HCT116 (cell line): ENCODE measurements around the gene RNF130. TPM values are rescaled to one million over a fixed set of nuclear protein-coding genes. Genes with fewer than 3 reads are reported as not detected.

Source experiments
- ATAC-seq: fragments of 200-7000 bp; cut with Tn5 transposase; 2 replicates; pipeline ENCODE4 v1.9.1; 2020; ENCODE audit warnings: mild to moderate bottlenecking, moderate library complexity
- BruUV-seq: library from RNA; stranded (reverse); fragments of 400-500 nt; replicated peaks from 2 replicates; lab custom pipeline; 2021; lab: Mats Ljungman, UMichigan
- CTCF ChIA-PET: fragments of 300-600 bp; sonication (Branson Sonifier 250); formaldehyde crosslinking; loops from one replicate; lab custom pipeline; 2021; ENCODE audit warnings: antibody characterized with exemption; lab: Charles Lee
- POLR2A ChIA-PET: fragments of 300-600, 350-600 bp; sonication (Branson Sonifier 250); formaldehyde crosslinking; loops from one replicate; lab custom pipeline; 2021; ENCODE audit warnings: antibody characterized with exemption; lab: Charles Lee
- RAD21 ChIA-PET, 2 experiments: fragments of 300-600 bp; sonication (Branson Sonifier 250); formaldehyde crosslinking; loops; one replicate each; lab custom pipeline; 2023; ENCODE audit warnings: low total read pairs in 2 of 2; ENCODE audit not compliant: uncharacterized antibody in 2 of 2, unreplicated experiment in 2 of 2, low non-redundant PET in 1 of 2; lab: Charles Lee
- DNase-seq: peaks from one replicate; pipeline ENCODE4 v3.0.0-alpha.2; 2010; ENCODE audit warnings: low read depth, low spot score
- H2AFZ ChIP-seq: fragments of 200-600 bp; shearing (Covaris generic), sonication (generic); 2 replicates; pipeline ENCODE4 v1.6.1; 2017; ENCODE audit warnings: low read depth, mixed run types, mixed read lengths, antibody characterized with exemption, low read length; ENCODE audit not compliant: poor library complexity, severe bottlenecking
- H3K27ac ChIP-seq: 2 replicates; pipeline ENCODE4 v1.5.1; 2012; ENCODE audit warnings: low read depth, low read length
- H3K27me3 ChIP-seq: fragments of 200-600 bp; sonication (generic); 2 replicates; pipeline ENCODE4 v1.6.1; 2016; ENCODE audit warnings: mixed run types, low read length, mixed read lengths; ENCODE audit not compliant: insufficient read depth
- H3K36me3 ChIP-seq, 2 experiments: fragments of 200-500 bp in 1 of 2; fragments of 200-600 bp in 1 of 2; sonication (Bioruptor generic) in 1 of 2; sonication (generic) in 1 of 2; 2 replicates each; pipeline versions ENCODE4 v1.5.1 to v1.6.1; 2014 to 2016; ENCODE audit warnings: low read length in 2 of 2, inconsistent platforms in 1 of 2, mixed read lengths in 1 of 2, mixed run types in 1 of 2; ENCODE audit not compliant: insufficient read depth in 2 of 2, control insufficient read depth in 1 of 2
- H3K4me1 ChIP-seq, 2 experiments: fragments of 200-600 bp in 1 of 2; sonication (generic) in 1 of 2; 2 replicates each; pipeline versions ENCODE4 v1.5.1 to v1.6.1; 2012 to 2017; ENCODE audit warnings: low read length in 2 of 2, inconsistent platforms in 1 of 2, mild to moderate bottlenecking in 1 of 2, mixed read lengths in 1 of 2, mixed run types in 1 of 2, moderate library complexity in 1 of 2; ENCODE audit not compliant: insufficient read depth in 2 of 2, control insufficient read depth in 1 of 2
- H3K4me2 ChIP-seq: fragments of 200-600 bp; sonication (generic); 2 replicates; pipeline ENCODE4 v1.6.1; 2017; ENCODE audit warnings: mixed run types, low read length, mixed read lengths
- H3K4me3 ChIP-seq, 2 experiments: fragments of 200-600 bp in 1 of 2; sonication (generic) in 1 of 2; replicated peaks in 1 of 2; 2 replicates each; pipeline ENCODE4 v1.5.1; 2011 to 2016; ENCODE audit warnings: low read length in 2 of 2, control low read depth in 1 of 2, low read depth in 1 of 2, mild to moderate bottlenecking in 1 of 2, mixed read lengths in 1 of 2, mixed run types in 1 of 2
- H3K79me2 ChIP-seq: fragments of 200-600 bp; sonication (generic); 2 replicates; pipeline ENCODE4 v1.6.1; 2017; ENCODE audit warnings: mild to moderate bottlenecking, mixed run types, low read length, moderate library complexity, mixed read lengths; ENCODE audit not compliant: insufficient read depth
- H3K9ac ChIP-seq: fragments of 200-600 bp; sonication (generic); 2 replicates; pipeline ENCODE4 v1.6.1; 2016; ENCODE audit warnings: low read length, mixed read lengths
- H3K9me2 ChIP-seq: fragments of 200-600 bp; sonication (generic), shearing (Covaris generic); 2 replicates; pipeline ENCODE4 v1.6.1; 2017; ENCODE audit warnings: mixed run types, mild to moderate bottlenecking, moderate library complexity; ENCODE audit not compliant: insufficient read depth
- H3K9me3 ChIP-seq, 2 experiments: fragments of 200-500 bp in 1 of 2; fragments of 200-600 bp in 1 of 2; sonication (Bioruptor generic) in 1 of 2; sonication (generic) in 1 of 2; 2 replicates each; pipeline ENCODE4 v1.6.1; 2014 to 2017; ENCODE audit warnings: low read length in 2 of 2, mixed read lengths in 2 of 2, inconsistent platforms in 1 of 2, low read depth in 1 of 2, mild to moderate bottlenecking in 1 of 2, mixed run types in 1 of 2, moderate library complexity in 1 of 2; ENCODE audit not compliant: control insufficient read depth in 1 of 2, insufficient read depth in 1 of 2
- H4K20me1 ChIP-seq: fragments of 200-600 bp; sonication (generic), shearing (Covaris generic); 2 replicates; pipeline ENCODE4 v1.6.1; 2017; ENCODE audit warnings: mixed run types, mild to moderate bottlenecking, moderate library complexity; ENCODE audit not compliant: insufficient read depth
- CEBPB ChIP-seq: IDR thresholded peaks from 2 replicates; pipeline ENCODE4 v1.6.1; 2012; ENCODE audit warnings: low read depth
- EGR1 ChIP-seq: IDR thresholded peaks from 2 replicates; pipeline ENCODE4 v1.6.1; 2012; ENCODE audit warnings: low read depth
- ELF1 ChIP-seq: IDR thresholded peaks from 2 replicates; pipeline ENCODE4 v1.6.1; 2012; ENCODE audit warnings: low read depth, borderline replicate concordance
- EZH2 ChIP-seq: fragments of 200-600 bp; sonication (generic); IDR thresholded peaks from 2 replicates; pipeline ENCODE4 v1.6.1; 2017; ENCODE audit warnings: antibody characterized with exemption, mixed run types
- EZH2phosphoT487 ChIP-seq: fragments of 200-600 bp; IDR thresholded peaks from 2 replicates; pipeline ENCODE4 v1.6.1; 2018; ENCODE audit warnings: antibody characterized with exemption, borderline replicate concordance
- FOSL1 ChIP-seq: IDR thresholded peaks from 2 replicates; pipeline ENCODE4 v1.6.1; 2012; ENCODE audit warnings: low read depth
- JUND ChIP-seq: IDR thresholded peaks from 2 replicates; pipeline ENCODE4 v1.6.1; 2012
- MAX ChIP-seq: IDR thresholded peaks from 2 replicates; pipeline ENCODE4 v1.6.1; 2012
- POLR2A ChIP-seq: IDR thresholded peaks from 2 replicates; pipeline ENCODE4 v1.7.0; 2011; ENCODE audit warnings: borderline replicate concordance; ENCODE audit not compliant: insufficient read depth, insufficient read length; ENCODE audit errors: extremely low read depth
- REST ChIP-seq: IDR thresholded peaks from 2 replicates; pipeline ENCODE4 v1.6.1; 2012; ENCODE audit warnings: low read depth
- SIN3A ChIP-seq: IDR thresholded peaks from 2 replicates; pipeline ENCODE4 v1.6.1; 2012; ENCODE audit warnings: low read depth
- SP1 ChIP-seq: IDR thresholded peaks from 2 replicates; pipeline ENCODE4 v1.6.1; 2012; ENCODE audit warnings: low read depth
- SRF ChIP-seq: IDR thresholded peaks from 2 replicates; pipeline ENCODE4 v1.6.1; 2012; ENCODE audit warnings: low read depth
- TCF7L2 ChIP-seq: IDR thresholded peaks from 2 replicates; pipeline ENCODE4 v1.7.0; 2011; ENCODE audit warnings: borderline replicate concordance, inconsistent platforms; ENCODE audit not compliant: insufficient read depth, insufficient read length; ENCODE audit errors: extremely low read depth
- YY1 ChIP-seq: IDR thresholded peaks from 2 replicates; pipeline ENCODE4 v1.6.1; 2011; ENCODE audit warnings: low read length, low read depth, moderate library complexity, mild to moderate bottlenecking; ENCODE audit not compliant: insufficient replicate concordance; ENCODE audit errors: extremely low read depth
- ZFX ChIP-seq: fragments of 450-650 bp; IDR thresholded peaks from 2 replicates; pipeline ENCODE4 v1.6.1; 2017
- ZNF274 ChIP-seq: fragments of 200-500 bp; sonication (Bioruptor generic); IDR thresholded peaks from 2 replicates; pipeline ENCODE4 v1.6.1; 2014; ENCODE audit warnings: mild to moderate bottlenecking, low read depth, low read length, inconsistent platforms
- intact Hi-C: fragments of 100-400 bp; cut with micrococcal nuclease; formaldehyde crosslinking; loops from 2 replicates; pipeline ENCODE4 v1.10.0; 2022
- total RNA-seq: library from RNA; stranded (reverse); gene quantifications from one replicate; pipeline ENCODE4 v1.2.1, GENCODE V29; 2021; ENCODE audit not compliant: unreplicated experiment
- TF ChIP-seq, protein P1 (sequence below), 3 experiments: fragments of 200-600 bp in 1 of 3; sonication (generic) in 1 of 3; IDR thresholded peaks in 2 of 3; conservative IDR thresholded peaks in 1 of 3; 2 replicates each; pipeline ENCODE4 v1.5.1; 2012 to 2017; ENCODE audit warnings: low read depth in 2 of 3, low read length in 2 of 3, antibody characterized with exemption in 1 of 3, borderline replicate concordance in 1 of 3, control low read depth in 1 of 3, mild to moderate bottlenecking in 1 of 3, mixed read lengths in 1 of 3, mixed run types in 1 of 3, moderate library complexity in 1 of 3; ENCODE audit not compliant: insufficient read depth in 1 of 3
- TF ChIP-seq, protein P2 (sequence below): IDR thresholded peaks from 2 replicates; pipeline ENCODE4 v1.6.1; 2011; ENCODE audit warnings: mild to moderate bottlenecking, low read length, moderate library complexity; ENCODE audit not compliant: insufficient replicate concordance; ENCODE audit errors: extremely low read depth

Gene RNF130
- total RNA-seq, 1 experiment from 2014 or later, result 34.9 TPM

DNA sequence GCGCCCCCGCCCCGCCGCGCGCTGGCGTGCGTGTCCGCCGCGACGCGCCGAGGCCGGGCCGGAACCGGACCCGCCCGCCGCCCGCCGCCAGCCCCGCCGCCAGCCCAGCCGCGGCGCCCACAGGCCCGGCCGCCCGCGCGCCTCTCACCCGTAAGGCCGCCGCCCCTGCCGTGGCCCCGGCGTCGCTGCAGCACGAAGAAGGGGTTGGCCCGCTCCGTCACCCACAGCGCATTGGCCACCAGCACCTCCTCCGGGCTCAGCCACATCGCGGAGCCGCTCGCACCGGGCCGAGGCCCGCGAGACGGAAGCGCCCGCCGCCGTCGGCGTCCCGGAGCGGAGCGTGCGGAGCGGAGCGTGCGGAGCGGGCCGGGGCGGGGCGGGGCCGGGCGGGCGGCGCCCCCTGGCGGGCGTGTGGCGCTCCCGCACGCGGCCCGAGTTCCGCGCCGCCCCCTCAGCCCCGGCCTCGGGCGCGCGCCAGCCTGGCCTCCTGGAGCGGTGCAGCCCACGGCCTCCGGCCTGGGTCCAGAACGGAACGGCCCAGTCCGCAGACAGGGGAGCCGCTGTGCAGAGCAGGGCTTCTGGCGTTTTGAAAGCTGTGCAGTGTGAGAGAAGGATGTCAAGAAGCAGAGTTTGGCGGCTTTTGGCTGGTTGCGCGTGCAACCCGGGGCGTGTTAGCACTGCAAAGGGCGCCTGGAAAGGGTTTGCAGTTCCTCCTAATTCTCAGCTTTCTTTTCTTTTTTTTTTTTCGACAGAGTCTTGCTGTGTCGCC is 163.8 kb downstream of the RNF130 start, which contains the start of gene TBC1D9B:
TSS of gene TBC1D9B (minus strand) at position 342 of the 769 bp plus-strand sequence. CDS start at position 266, 76 bp downstream.
- ChIA-PET CTCF (interaction anchor here (1.5 to 1.9 kb wide), 2 partner anchors 106 kb away, joined by 4 to 5 read pairs; no protein-coding TSS in a partner anchor), POLR2A (no interaction called here), RAD21 (no interaction called here)
- H3K9me3 ChIP-seq, result no peaks in the 10 kb centered on the region
- intact Hi-C loops, result loop anchor here (2.0 to 10.0 kb wide), 3 partner anchors 105 to 177 kb away; no protein-coding TSS in a partner anchor
- H3K36me3 ChIP-seq, result peaks cover 6 to 19% of the 10 kb centered on the region in 2 experiments
- peak within 1 kb of the TSS; percentile 99 for H3K4me2 ChIP-seq
- H3K79me2 ChIP-seq, result peaks cover 32% of the 10 kb centered on the region
- DNase-seq (no peak), ATAC-seq (peak; percentile 91)
- no TSS peak for BruUV-seq
- peak within 1 kb of the TSS; percentile 70 to 90 for H3K4me3 ChIP-seq
- H3K27me3 ChIP-seq, result no peaks in the 10 kb centered on the region
- no peaks in the 10 kb centered on the region for H4K20me1 ChIP-seq
- H3K9me2 ChIP-seq, result no peaks in the 10 kb centered on the region
- peak within 1 kb of the TSS; percentile 80 for H3K9ac ChIP-seq
- H2AFZ ChIP-seq, result no peak within 1 kb of the TSS
- H3K4me1 ChIP-seq, result peaks cover 6 to 18% of the 10 kb centered on the region in 2 experiments; a peak in 3 of 4 replicates
- peak within 1 kb of the TSS; percentile 77 for H3K27ac ChIP-seq
- peak; percentile 81 for TF ChIP-seq POLR2A
- peak; percentile 82 for TF ChIP-seq ZFX
- TF ChIP-seq REST, result no peak
- no peak for TF ChIP-seq EZH2
- TF ChIP-seq EZH2phosphoT487, result no peak
- TF ChIP-seq JUND, result no peak
- TF ChIP-seq ELF1, result no peak
- peak; percentile 70 for TF ChIP-seq EGR1
- TF ChIP-seq ZNF274, result no peak
- peak; percentile 51; the same call in 1 of the 2 replicates for TF ChIP-seq MAX
- no peak for TF ChIP-seq SP1
- TF ChIP-seq, protein P1, sequence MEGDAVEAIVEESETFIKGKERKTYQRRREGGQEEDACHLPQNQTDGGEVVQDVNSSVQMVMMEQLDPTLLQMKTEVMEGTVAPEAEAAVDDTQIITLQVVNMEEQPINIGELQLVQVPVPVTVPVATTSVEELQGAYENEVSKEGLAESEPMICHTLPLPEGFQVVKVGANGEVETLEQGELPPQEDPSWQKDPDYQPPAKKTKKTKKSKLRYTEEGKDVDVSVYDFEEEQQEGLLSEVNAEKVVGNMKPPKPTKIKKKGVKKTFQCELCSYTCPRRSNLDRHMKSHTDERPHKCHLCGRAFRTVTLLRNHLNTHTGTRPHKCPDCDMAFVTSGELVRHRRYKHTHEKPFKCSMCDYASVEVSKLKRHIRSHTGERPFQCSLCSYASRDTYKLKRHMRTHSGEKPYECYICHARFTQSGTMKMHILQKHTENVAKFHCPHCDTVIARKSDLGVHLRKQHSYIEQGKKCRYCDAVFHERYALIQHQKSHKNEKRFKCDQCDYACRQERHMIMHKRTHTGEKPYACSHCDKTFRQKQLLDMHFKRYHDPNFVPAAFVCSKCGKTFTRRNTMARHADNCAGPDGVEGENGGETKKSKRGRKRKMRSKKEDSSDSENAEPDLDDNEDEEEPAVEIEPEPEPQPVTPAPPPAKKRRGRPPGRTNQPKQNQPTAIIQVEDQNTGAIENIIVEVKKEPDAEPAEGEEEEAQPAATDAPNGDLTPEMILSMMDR (IDR thresholded peaks at IDR 0.05 in 2 of 3, conservative IDR thresholded peaks at IDR 0.05 in 1 of 3; ENCODE audit: borderline replicate concordance in 1 of 3, insufficient read depth in 1 of 3, low read depth in 2 of 3, low read length in 2 of 3), result peak in 1 of 3 experiments; percentile 7; a peak in 1 of 6 replicates
- TF ChIP-seq FOSL1, result no peak
- no peak for TF ChIP-seq CEBPB
- TF ChIP-seq SRF, result no peak
- peak; percentile 16 for TF ChIP-seq TCF7L2
- 0 out of 2 replicates have a peak, but pooled peaks have one; percentile 38 for TF ChIP-seq SIN3A
- TF ChIP-seq, protein P2, sequence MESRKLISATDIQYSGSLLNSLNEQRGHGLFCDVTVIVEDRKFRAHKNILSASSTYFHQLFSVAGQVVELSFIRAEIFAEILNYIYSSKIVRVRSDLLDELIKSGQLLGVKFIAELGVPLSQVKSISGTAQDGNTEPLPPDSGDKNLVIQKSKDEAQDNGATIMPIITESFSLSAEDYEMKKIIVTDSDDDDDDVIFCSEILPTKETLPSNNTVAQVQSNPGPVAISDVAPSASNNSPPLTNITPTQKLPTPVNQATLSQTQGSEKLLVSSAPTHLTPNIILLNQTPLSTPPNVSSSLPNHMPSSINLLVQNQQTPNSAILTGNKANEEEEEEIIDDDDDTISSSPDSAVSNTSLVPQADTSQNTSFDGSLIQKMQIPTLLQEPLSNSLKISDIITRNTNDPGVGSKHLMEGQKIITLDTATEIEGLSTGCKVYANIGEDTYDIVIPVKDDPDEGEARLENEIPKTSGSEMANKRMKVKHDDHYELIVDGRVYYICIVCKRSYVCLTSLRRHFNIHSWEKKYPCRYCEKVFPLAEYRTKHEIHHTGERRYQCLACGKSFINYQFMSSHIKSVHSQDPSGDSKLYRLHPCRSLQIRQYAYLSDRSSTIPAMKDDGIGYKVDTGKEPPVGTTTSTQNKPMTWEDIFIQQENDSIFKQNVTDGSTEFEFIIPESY, result no peak
- TF ChIP-seq YY1, result no peak
